IPS DF 6.9 (cell line): ENCODE measurements around the gene FOXQ1.
"Not testable (repeated sequence)": the region's sequence is repeated elsewhere in the genome, so short reads cannot be mapped to it uniquely, and the experiment has no call there.

Experiments used
- DNase-seq: peaks from one replicate; pipeline ENCODE4 v3.0.0-alpha.2; 2013; ENCODE audit warnings: low read depth, low spot score
- H3K27ac ChIP-seq: one replicate; pipeline ENCODE4 v1.5.1; 2013; ENCODE audit warnings: low read length, control low read depth
- H3K27me3 ChIP-seq: 2 replicates; pipeline ENCODE4 v1.6.1; 2013; ENCODE audit warnings: mild to moderate bottlenecking, low read length; ENCODE audit not compliant: control insufficient read depth, insufficient read depth
- H3K36me3 ChIP-seq: 2 replicates; pipeline ENCODE4 v1.6.1; 2013; ENCODE audit warnings: low read length; ENCODE audit not compliant: control insufficient read depth, insufficient read depth
- H3K4me1 ChIP-seq: 2 replicates; pipeline ENCODE4 v1.6.1; 2013; ENCODE audit warnings: low read length; ENCODE audit not compliant: control insufficient read depth, insufficient read depth
- H3K4me3 ChIP-seq: 2 replicates; pipeline ENCODE4 v1.5.1; 2013; ENCODE audit warnings: mild to moderate bottlenecking, low read length
- H3K9me3 ChIP-seq: 2 replicates; pipeline ENCODE4 v1.6.1; 2013; ENCODE audit warnings: low read length, inconsistent platforms; ENCODE audit not compliant: control insufficient read depth, insufficient read depth
- WGBS: extraction: QIAGEN DNeasy Blood & Tissue Kit; methylation state at CpG from one replicate; pipeline ENCODE4 v1.1.7; 2013; ENCODE audit warnings: mixed read lengths, missing lambda C conversion rate; ENCODE audit not compliant: insufficient read length, insufficient coverage; 5-methylcytosine and 5-hydroxymethylcytosine counted together

FOXQ1 gene

GRCh38 chr6:1361717-1362116 lies 49.8 kb downstream of the FOXQ1 start:
- H3K4me1 ChIP-seq, H3K27me3 ChIP-seq, H3K36me3 ChIP-seq, H3K27ac ChIP-seq, DNase-seq, H3K9me3 ChIP-seq, H3K4me3 ChIP-seq: not testable (repeated sequence)
- WGBS, result no CpG with 5 or more reads among the region's 4 CpGs

- DNase-seq, result no peak
- H3K9me3 ChIP-seq, result no peaks in the 10 kb centered on the region
- no peaks in the 10 kb centered on the region for H3K27me3 ChIP-seq
- H3K4me1 ChIP-seq, result no peaks in the 10 kb centered on the region
- no peak overlapping the region for H3K27ac ChIP-seq
- H3K36me3 ChIP-seq, result no peaks in the 10 kb centered on the region
- no CpG with 5 or more reads among the region's 9 CpGs for WGBS
- no peak overlapping the region for H3K4me3 ChIP-seq
Observed at GRCh38 chr6:1362643-1363042, 50.7 kb downstream of the FOXQ1 start.

GRCh38 chr6:1363298-1363697 lies 51.4 kb downstream of the FOXQ1 start:
- H3K36me3 ChIP-seq, result no peaks in the 10 kb centered on the region
- H3K4me1 ChIP-seq, result no peaks in the 10 kb centered on the region
- H3K27me3 ChIP-seq, result no peaks in the 10 kb centered on the region
- no CpG with 5 or more reads among the region's 4 CpGs for WGBS
- H3K9me3 ChIP-seq, result no peaks in the 10 kb centered on the region
- DNase-seq, result no peak
- no peak overlapping the region for H3K27ac ChIP-seq
- H3K4me3 ChIP-seq, result no peak overlapping the region

- Histone ChIP-seq H3K4me1 (no peaks in the 10 kb centered on the region), H3K27me3 (no peaks in the 10 kb centered on the region), H3K4me3 (no peak overlapping the region), H3K9me3 (no peaks in the 10 kb centered on the region), H3K36me3 (no peaks in the 10 kb centered on the region), H3K27ac (no peak overlapping the region)
- no peak for DNase-seq
- no CpG with 5 or more reads among the region's 16 CpGs for WGBS
Observed at GRCh38 chr6:1363729-1364572, 52.1 kb downstream of the FOXQ1 start.
